GM15510 (cell line): ENCODE results near the gene ICAM3.

ENCODE experiments used
- POLR2A ChIP-seq: IDR thresholded peaks from 3 replicates; pipeline ENCODE4 v1.6.1; 2011; ENCODE audit warnings: borderline replicate concordance; ENCODE audit not compliant: insufficient read length; ENCODE audit errors: extremely low read depth

The ICAM3 gene

GRCh38 chr19:10315335-10316214 is 23.8 kb downstream of the ICAM3 start, which contains the start of gene FDX2:
TSS of gene FDX2 (minus strand) at chr19:10316015. CDS start at chr19:10315996, 19 bp downstream.
- TF ChIP-seq POLR2A: peak; percentile 76

- TF ChIP-seq POLR2A: no peak
Observed at GRCh38 chr19:10309423-10309822, 30.0 kb downstream of the ICAM3 start, which contains the start of gene ZGLP1. TSS of gene ZGLP1 (minus strand) at chr19:10309815.

GRCh38 chr19:10306327-10306726 is 33.1 kb downstream of the ICAM3 start:
- TF ChIP-seq POLR2A: no peak

GRCh38 chr19:10305139-10305806 is 34.2 kb downstream of the ICAM3 start:
- TF ChIP-seq POLR2A: no peak

GRCh38 chr19:10299545-10300458 is 39.6 kb downstream of the ICAM3 start:
- no peak for TF ChIP-seq POLR2A

GRCh38 chr19:10295847-10296591 is 43.4 kb downstream of the ICAM3 start:
- no peak for TF ChIP-seq POLR2A

- peak; percentile 58 for TF ChIP-seq POLR2A
Observed at GRCh38 chr19:10295305-10295846, 44.0 kb downstream of the ICAM3 start.

- no peak for TF ChIP-seq POLR2A
Observed at GRCh38 chr19:10294368-10294697, 45.1 kb downstream of the ICAM3 start.

GRCh38 chr19:10293637-10294367 is 45.6 kb downstream of the ICAM3 start:
- TF ChIP-seq POLR2A: no peak

- TF ChIP-seq POLR2A: no peak
Observed at GRCh38 chr19:10292789-10293636, 46.4 kb downstream of the ICAM3 start.

- TF ChIP-seq POLR2A: no peak
Observed at GRCh38 chr19:10292206-10292788, 47.1 kb downstream of the ICAM3 start.
